ENCODE measurements around the gene ETS2. TPM values are rescaled to one million over a fixed set of nuclear protein-coding genes. Genes with fewer than 3 reads are reported as not detected.

ETS2 gene
- total RNA-seq, 1 donor from 2014 or later: 18.2 TPM

- Mint-ChIP-seq H3K27me3 (ENCODE audit: unreplicated experiment) (no peaks in the 10 kb centered on the region), H3K9me3 (ENCODE audit: unreplicated experiment) (no peaks in the 10 kb centered on the region), H3K27ac (ENCODE audit: unreplicated experiment) (no peak overlapping the region), H3K4me3 (ENCODE audit: unreplicated experiment) (no peak overlapping the region), H3K36me3 (ENCODE audit: unreplicated experiment) (peaks cover 2% of the 10 kb centered on the region), H3K4me1 (ENCODE audit: unreplicated experiment) (peaks cover 3% of the 10 kb centered on the region)
- no peak for TF ChIP-seq CTCF (IDR thresholded peaks at IDR 0.05)
- no peak for DNase-seq (ENCODE audit: extremely low spot score, unreplicated experiment)
These were observed 59.2 kb downstream of the ETS2 start for GRCh38 chr21:38864964-38865363.

- H3K27ac Mint-ChIP-seq (ENCODE audit: unreplicated experiment): no peak overlapping the region
- H3K4me1 Mint-ChIP-seq (ENCODE audit: unreplicated experiment): peaks cover 6% of the 10 kb centered on the region
- H3K4me3 Mint-ChIP-seq (ENCODE audit: unreplicated experiment): no peak overlapping the region
- TF ChIP-seq CTCF (IDR thresholded peaks at IDR 0.05): no peak
- no peak for DNase-seq (ENCODE audit: extremely low spot score, unreplicated experiment)
- H3K36me3 Mint-ChIP-seq (ENCODE audit: unreplicated experiment): peaks cover 2% of the 10 kb centered on the region
- H3K27me3 Mint-ChIP-seq (ENCODE audit: unreplicated experiment): no peaks in the 10 kb centered on the region
- H3K9me3 Mint-ChIP-seq (ENCODE audit: unreplicated experiment): no peaks in the 10 kb centered on the region
These were observed 63.5 kb downstream of the ETS2 start for GRCh38 chr21:38869196-38869595.

- Mint-ChIP-seq H3K27ac (ENCODE audit: unreplicated experiment) (no peak overlapping the region), H3K9me3 (ENCODE audit: unreplicated experiment) (no peaks in the 10 kb centered on the region), H3K4me1 (ENCODE audit: unreplicated experiment) (peaks cover 6% of the 10 kb centered on the region), H3K36me3 (ENCODE audit: unreplicated experiment) (peaks cover 2% of the 10 kb centered on the region), H3K4me3 (ENCODE audit: unreplicated experiment) (no peak overlapping the region), H3K27me3 (ENCODE audit: unreplicated experiment) (no peaks in the 10 kb centered on the region)
- DNase-seq (ENCODE audit: extremely low spot score, unreplicated experiment): no peak
- TF ChIP-seq CTCF (IDR thresholded peaks at IDR 0.05): peak; percentile 48
These were observed 64.2 kb downstream of the ETS2 start for GRCh38 chr21:38869946-38870345.
